Right lobe of liver (tissue), 6 donors: ENCODE measurements around the gene PPM1F. TPM values are rescaled to one million over a fixed set of nuclear protein-coding genes. Genes with fewer than 3 reads are reported as not detected.

Experiments used
- ATAC-seq, 4 donors: fragments of 200-7000 bp; cut with Tn5 transposase; one replicate each; pipeline ENCODE4 v1.9.1; 2020; ENCODE audit warnings: mild to moderate bottlenecking in 4 of 4, moderate library complexity in 4 of 4
- DNase-seq, 3 donors: peaks; one replicate each; pipeline ENCODE4 v3.0.0-alpha.2; 2020
- H3K27ac ChIP-seq, 3 donors: fragments of 200-600 bp; one replicate each; pipeline ENCODE4 v1.8.0; 2022
- H3K27me3 ChIP-seq, 2 donors: fragments of 200-600 bp; one replicate each; pipeline ENCODE4 v1.8.0; 2022
- H3K36me3 ChIP-seq, 4 donors: fragments of 200-600 bp; sonication (generic) in 1 of 4; one replicate each; pipeline versions ENCODE4 v1.5.1 to v1.8.0; 2017 to 2022; ENCODE audit warnings: control low read depth in 1 of 4
- H3K4me1 ChIP-seq, 4 donors: fragments of 200-600 bp; sonication (generic) in 1 of 4; one replicate each; pipeline versions ENCODE4 v1.5.1 to v1.8.0; 2017 to 2022; ENCODE audit warnings: control low read depth in 1 of 4
- H3K4me3 ChIP-seq, 3 donors: fragments of 200-600 bp; one replicate each; pipeline ENCODE4 v1.8.0; 2022
- H3K9me3 ChIP-seq, 4 donors: fragments of 200-600 bp; sonication (generic) in 1 of 4; one replicate each; pipeline versions ENCODE4 v1.5.1 to v1.8.0; 2017 to 2022; ENCODE audit warnings: control low read depth in 1 of 4
- POLR2A ChIP-seq: fragments of 450-650 bp; IDR thresholded peaks from one replicate; pipeline ENCODE4 v1.6.1; 2017; ENCODE audit warnings: antibody characterized with exemption, mild to moderate bottlenecking
- WGBS: methylation state at CpG from one replicate; pipeline ENCODE4 v1.1.6; 2018; ENCODE audit warnings: low coverage, low lambda C conversion rate; ENCODE audit not compliant: insufficient coverage; ENCODE audit errors: missing lambda C conversion rate; 5-methylcytosine and 5-hydroxymethylcytosine counted together
- intact Hi-C, 2 donors: fragments of 100-400 bp; cut with DNase I; formaldehyde crosslinking; loops; one replicate each; pipeline versions ENCODE4 v1.11.2 to v1.14.1; 2022
- total RNA-seq, 6 experiments: library from RNA; depleted of rRNA in 2 of 6; stranded (reverse); fragments of >200 nt in 2 of 6; fragmentation: NEBNext Ultra II Directional in 3 of 6; extraction: Animal tissue kit (Norgen Biotek cat#: 25700) in 3 of 6; gene quantifications; one replicate each; pipeline versions ENCODE4 v1.1.0 to v1.2.4, GENCODE V29; 2016 to 2023
- TF ChIP-seq, protein P1 (sequence below), 4 donors: fragments of 200-600 bp in 3 of 4; fragments of 450-650 bp in 1 of 4; IDR thresholded peaks; one replicate each; pipeline versions ENCODE4 v1.5.1 to v1.8.0; 2016 to 2022; ENCODE audit warnings: antibody characterized with exemption in 4 of 4, mild to moderate bottlenecking in 2 of 4
- donor health status: DM: no; HTN: yes; CAD: no.
- donor health status: DM: no; HTN: no; CAD: no.
- donor health status: DM: no; HTN: no; CAD: no.
- donor health status: DM: no; HTN: yes; CAD: no.
- donor health status: DM: no; HTN: yes; CAD: no.

PPM1F gene
- total RNA-seq, 6 experiments from 2014 or later = 5.0 to 19.4 (median 12.8) TPM

DNA sequence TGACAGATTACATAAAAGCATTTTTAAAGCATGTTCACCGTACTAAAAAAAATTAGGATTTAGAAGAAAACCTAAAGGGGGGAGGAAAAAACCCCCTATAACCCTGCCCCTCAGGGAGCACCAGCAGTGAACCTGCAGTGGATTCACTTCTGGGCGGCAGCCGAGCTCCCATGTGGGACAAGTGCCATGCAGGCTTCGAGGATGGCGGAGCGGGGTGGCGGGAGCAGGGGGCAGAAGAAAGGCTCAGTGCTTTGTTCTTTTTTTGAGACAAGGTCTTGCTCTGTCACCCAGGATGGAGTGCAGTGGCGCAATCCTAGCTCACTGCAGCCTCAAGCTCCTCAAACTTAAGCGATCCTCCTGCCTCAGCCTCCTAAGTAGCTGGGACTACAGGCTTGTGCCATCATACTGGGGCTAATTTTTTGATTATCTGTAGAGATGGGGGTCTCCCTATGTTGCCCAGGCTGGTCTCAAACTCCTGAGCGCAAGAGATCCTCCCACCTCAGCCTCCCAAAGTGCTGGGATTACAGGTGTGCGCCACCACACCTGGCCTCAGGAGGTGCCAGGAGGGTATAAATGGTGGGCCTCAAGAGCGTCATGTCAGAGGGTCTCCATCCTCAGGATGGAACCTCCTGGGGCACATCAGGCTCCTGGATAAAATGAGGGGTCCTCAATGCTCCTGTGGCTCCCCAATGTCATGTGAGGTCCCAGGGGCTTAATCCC lies 34.0 kb downstream of the PPM1F start:
- no peak for TF ChIP-seq POLR2A
- TF ChIP-seq, protein P1, sequence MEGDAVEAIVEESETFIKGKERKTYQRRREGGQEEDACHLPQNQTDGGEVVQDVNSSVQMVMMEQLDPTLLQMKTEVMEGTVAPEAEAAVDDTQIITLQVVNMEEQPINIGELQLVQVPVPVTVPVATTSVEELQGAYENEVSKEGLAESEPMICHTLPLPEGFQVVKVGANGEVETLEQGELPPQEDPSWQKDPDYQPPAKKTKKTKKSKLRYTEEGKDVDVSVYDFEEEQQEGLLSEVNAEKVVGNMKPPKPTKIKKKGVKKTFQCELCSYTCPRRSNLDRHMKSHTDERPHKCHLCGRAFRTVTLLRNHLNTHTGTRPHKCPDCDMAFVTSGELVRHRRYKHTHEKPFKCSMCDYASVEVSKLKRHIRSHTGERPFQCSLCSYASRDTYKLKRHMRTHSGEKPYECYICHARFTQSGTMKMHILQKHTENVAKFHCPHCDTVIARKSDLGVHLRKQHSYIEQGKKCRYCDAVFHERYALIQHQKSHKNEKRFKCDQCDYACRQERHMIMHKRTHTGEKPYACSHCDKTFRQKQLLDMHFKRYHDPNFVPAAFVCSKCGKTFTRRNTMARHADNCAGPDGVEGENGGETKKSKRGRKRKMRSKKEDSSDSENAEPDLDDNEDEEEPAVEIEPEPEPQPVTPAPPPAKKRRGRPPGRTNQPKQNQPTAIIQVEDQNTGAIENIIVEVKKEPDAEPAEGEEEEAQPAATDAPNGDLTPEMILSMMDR (IDR thresholded peaks at IDR 0.05) = no peak
- Histone ChIP-seq H3K36me3 (no peaks in the 10 kb centered on the region), H3K27me3 (no peaks in the 10 kb centered on the region), H3K9me3 (no peaks in the 10 kb centered on the region), H3K4me3 (no peak overlapping the region), H3K4me1 (no peaks in the 10 kb centered on the region), H3K27ac (no peak overlapping the region)
- WGBS = 89% methylated on average over 7 of the region's 12 CpGs
- ATAC-seq = no peak
- intact Hi-C loops = no loop called here
- DNase-seq = no peak

DNA sequence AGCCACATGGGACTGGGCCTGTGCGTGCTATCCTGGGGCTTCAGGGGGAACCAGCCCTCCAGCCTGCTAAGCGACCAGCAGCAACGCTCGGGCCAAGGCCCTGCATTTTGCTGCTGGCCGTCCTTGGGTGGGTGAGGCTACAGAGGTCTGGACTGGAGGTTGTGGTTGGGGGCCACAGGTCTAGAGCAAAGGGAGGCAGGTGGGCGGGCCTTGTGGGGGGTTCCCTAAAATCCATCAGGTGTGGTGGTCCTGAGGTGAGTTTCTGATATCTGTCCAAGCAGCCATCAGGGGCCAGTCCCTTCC lies 34.7 kb downstream of the PPM1F start:
- DNase-seq (no peak), ATAC-seq (no peak)
- H3K27me3 ChIP-seq = no peaks in the 10 kb centered on the region
- H3K27ac ChIP-seq = no peak overlapping the region
- H3K9me3 ChIP-seq = no peaks in the 10 kb centered on the region
- intact Hi-C loops = no loop called here
- H3K4me3 ChIP-seq = no peak overlapping the region
- 80% methylated on average over 1 of the region's 6 CpGs for WGBS
- no peaks in the 10 kb centered on the region for H3K36me3 ChIP-seq
- H3K4me1 ChIP-seq = no peaks in the 10 kb centered on the region
- TF ChIP-seq, protein P1 (IDR thresholded peaks at IDR 0.05) = no peak
- no peak for TF ChIP-seq POLR2A

DNA sequence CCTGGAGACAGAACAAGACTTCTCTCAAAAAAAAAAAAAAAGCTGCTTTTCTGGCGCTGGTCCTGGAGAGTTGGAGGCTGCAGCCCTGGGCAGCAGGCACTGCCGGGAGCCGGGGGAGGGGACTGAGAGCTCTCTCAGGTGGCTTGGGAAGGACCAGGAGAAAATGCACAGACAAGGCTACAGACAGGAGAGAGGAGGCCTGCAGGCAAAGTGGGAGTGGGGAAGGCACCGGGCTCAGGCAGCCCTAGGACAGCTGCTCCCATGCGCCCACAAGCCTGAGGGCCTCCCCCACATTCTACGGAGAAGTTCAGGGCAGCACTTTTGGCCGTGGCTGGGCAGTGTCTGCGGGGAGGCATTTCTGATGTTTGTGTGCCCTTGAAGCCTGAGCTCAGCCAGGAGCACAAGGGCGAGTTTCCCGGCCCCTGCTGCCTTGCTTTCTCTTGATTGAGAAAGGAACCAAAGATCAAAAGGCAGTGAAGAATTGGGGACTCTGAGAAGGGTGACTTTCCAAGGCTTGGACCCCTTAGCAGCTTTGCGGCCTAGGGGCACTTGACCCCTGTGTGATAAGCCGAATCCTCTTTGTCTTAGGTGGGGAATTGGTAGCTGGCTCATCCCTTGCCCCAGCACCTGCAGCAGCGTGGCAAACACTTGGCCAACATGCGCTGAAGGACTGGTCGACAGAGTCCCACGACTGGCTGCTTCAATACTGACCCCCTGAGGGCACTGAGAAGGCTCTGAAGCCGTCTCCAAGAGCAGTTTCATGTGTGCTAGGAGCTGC lies 35.3 kb downstream of the PPM1F start:
- H3K36me3 ChIP-seq = no peaks in the 10 kb centered on the region
- H3K27ac ChIP-seq = no peak overlapping the region
- intact Hi-C loops = no loop called here
- no peaks in the 10 kb centered on the region for H3K27me3 ChIP-seq
- ATAC-seq (peak in 3 of 4 donors; percentile 8 to 36 (median 16)), DNase-seq (no peak)
- H3K4me1 ChIP-seq = no peaks in the 10 kb centered on the region
- no peak overlapping the region for H3K4me3 ChIP-seq
- TF ChIP-seq POLR2A = no peak
- TF ChIP-seq, protein P1 (IDR thresholded peaks at IDR 0.05) = no peak
- no peaks in the 10 kb centered on the region for H3K9me3 ChIP-seq
- WGBS = 56% methylated on average over 7 of the region's 17 CpGs

DNA sequence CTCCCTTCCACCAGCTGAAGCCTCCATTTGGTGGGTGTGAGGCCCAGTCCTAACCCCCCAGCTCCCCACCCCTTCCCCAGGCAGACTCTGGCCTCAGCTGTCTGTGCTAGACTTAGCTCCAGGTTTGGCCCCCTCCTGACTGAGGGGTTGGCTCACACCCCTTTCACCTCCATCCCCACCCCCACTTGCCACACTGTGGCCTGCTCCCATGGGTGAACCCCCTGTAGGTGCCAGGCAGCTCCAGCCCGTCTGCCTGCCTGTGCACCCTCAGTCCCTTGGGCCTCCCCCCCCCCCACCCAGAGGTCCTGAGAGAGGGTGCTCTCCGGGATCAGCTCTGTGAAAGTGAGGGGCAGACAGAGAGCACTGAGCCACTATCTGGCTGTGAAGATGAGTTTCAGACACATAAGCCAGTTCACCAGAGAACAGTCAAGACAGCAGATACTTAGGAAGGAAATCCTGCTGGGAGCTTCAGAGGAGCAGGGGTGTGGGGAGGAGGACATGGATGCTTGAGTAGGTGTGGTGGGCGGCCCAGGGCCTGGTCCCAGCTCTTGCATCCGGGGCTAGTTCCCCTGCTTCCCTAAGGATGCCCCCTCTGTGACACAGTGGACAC lies 36.2 kb downstream of the PPM1F start:
- Histone ChIP-seq H3K36me3 (no peaks in the 10 kb centered on the region), H3K27me3 (no peaks in the 10 kb centered on the region), H3K4me3 (no peak overlapping the region), H3K27ac (no peak overlapping the region), H3K9me3 (no peaks in the 10 kb centered on the region), H3K4me1 (no peaks in the 10 kb centered on the region)
- WGBS = no CpG with 5 or more reads among the region's 4 CpGs
- DNase-seq (no peak), ATAC-seq (peak in 1 of 4 donors; percentile 13)
- TF ChIP-seq, protein P1 (IDR thresholded peaks at IDR 0.05) = no peak
- TF ChIP-seq POLR2A = no peak
- intact Hi-C loops = no loop called here
